ENCODE data around the gene CHMP6. TPM values are rescaled to one million over a fixed set of nuclear protein-coding genes. Genes with fewer than 3 reads are reported as not detected.

Gene CHMP6
- total RNA-seq, 3 donors from 2014 or later: 18.6 to 30.2 (median 27.7) TPM

- H3K27ac ChIP-seq: peak overlapping the region; percentile 72 to 80
- H3K36me3 ChIP-seq: no peaks in the 10 kb centered on the region
- peaks cover 0 to 14% of the 10 kb centered on the region in 2 donors for H3K4me1 ChIP-seq
- peaks cover 3 to 5% of the 10 kb centered on the region in 2 donors for H3K27me3 ChIP-seq
- intact Hi-C loops (cut with DNase I; ENCODE audit: low total_unique reads): no loop called here
- no peak overlapping the region for H3K4me3 ChIP-seq
- no peaks in the 10 kb centered on the region for H3K9me3 ChIP-seq
- no peak for TF ChIP-seq POLR2AphosphoS5 (IDR thresholded peaks at IDR 0.05)
- TF ChIP-seq CTCF (IDR thresholded peaks at IDR 0.05): no peak
- TF ChIP-seq POLR2A (IDR thresholded peaks at IDR 0.05): no peak
- DNase-seq (ENCODE audit: low spot score in 2 of 2): no peak
These were observed 30.1 kb downstream of the CHMP6 start for GRCh38 chr17:81021531-81022343.

- DNase-seq (ENCODE audit: low spot score in 2 of 2): no peak
- no peaks in the 10 kb centered on the region for H3K9me3 ChIP-seq
- peaks cover 0 to 14% of the 10 kb centered on the region in 2 donors for H3K4me1 ChIP-seq
- H3K27me3 ChIP-seq: peaks cover 3 to 11% of the 10 kb centered on the region in 2 donors
- no peak for TF ChIP-seq POLR2A (IDR thresholded peaks at IDR 0.05)
- no peak for TF ChIP-seq POLR2AphosphoS5 (IDR thresholded peaks at IDR 0.05)
- no peak for TF ChIP-seq CTCF (IDR thresholded peaks at IDR 0.05)
- no peak overlapping the region for H3K27ac ChIP-seq
- H3K4me3 ChIP-seq: no peak overlapping the region
- intact Hi-C loops (cut with DNase I; ENCODE audit: low total_unique reads): no loop called here
- H3K36me3 ChIP-seq: no peaks in the 10 kb centered on the region
These were observed 30.7 kb downstream of the CHMP6 start for GRCh38 chr17:81022344-81022676.

- Histone ChIP-seq H3K27ac (no peak overlapping the region), H3K4me3 (no peak overlapping the region), H3K9me3 (no peaks in the 10 kb centered on the region), H3K36me3 (no peaks in the 10 kb centered on the region), H3K4me1 (peaks cover 0 to 10% of the 10 kb centered on the region in 2 donors), H3K27me3 (peaks cover 3 to 24% of the 10 kb centered on the region in 2 donors)
- TF ChIP-seq POLR2A (IDR thresholded peaks at IDR 0.05) (no peak), POLR2AphosphoS5 (IDR thresholded peaks at IDR 0.05) (no peak), CTCF (IDR thresholded peaks at IDR 0.05) (no peak)
- DNase-seq (ENCODE audit: low spot score in 2 of 2): no peak
- intact Hi-C loops (cut with DNase I; ENCODE audit: low total_unique reads): no loop called here
These were observed 33.6 kb downstream of the CHMP6 start for GRCh38 chr17:81025065-81025740.

GRCh38 chr17:81025741-81026129, 34.1 kb downstream of the CHMP6 start:
- Histone ChIP-seq H3K9me3 (no peaks in the 10 kb centered on the region), H3K36me3 (no peaks in the 10 kb centered on the region), H3K27ac (no peak overlapping the region), H3K27me3 (peaks cover 3 to 24% of the 10 kb centered on the region in 2 donors), H3K4me1 (peaks cover 0 to 8% of the 10 kb centered on the region in 2 donors), H3K4me3 (peak overlapping the region in 1 of 3 donors; percentile 15)
- DNase-seq (ENCODE audit: low spot score in 2 of 2): no peak
- TF ChIP-seq POLR2AphosphoS5 (IDR thresholded peaks at IDR 0.05): no peak
- no peak for TF ChIP-seq POLR2A (IDR thresholded peaks at IDR 0.05)
- TF ChIP-seq CTCF (IDR thresholded peaks at IDR 0.05): no peak
- intact Hi-C loops (cut with DNase I; ENCODE audit: low total_unique reads): loop anchor here (2.0 kb wide), 1 partner anchor 65 kb away; no protein-coding TSS in a partner anchor

Measured in breast epithelium (tissue), 4 donors.